Bronchial epithelial cell (primary cell): Measurements from ENCODE around the gene ARHGEF19. TPM values are rescaled to one million over a fixed set of nuclear protein-coding genes. Genes with fewer than 3 reads are reported as not detected.
A peak's percentile ranks its signal among the peaks of the same experiment; 100 is the strongest.
"Not testable (repeated sequence)": the region's sequence is repeated elsewhere in the genome, so short reads cannot be mapped to it uniquely, and the experiment has no call there.

Experiments used
- DNase-seq: peaks from one replicate; pipeline ENCODE4 v3.0.0-alpha.2; 2010; ENCODE audit warnings: low read depth
- FAIRE-seq: peaks from 2 replicates; lab custom pipeline; 2011; peaks lifted over from hg19 to GRCh38; lab: Jason Lieb, UNC
- H3K27me3 ChIP-seq: 2 replicates; pipeline ENCODE4 v1.5.1; 2011; ENCODE audit warnings: low read length; ENCODE audit not compliant: control insufficient read depth, insufficient read depth
- H3K36me3 ChIP-seq: 2 replicates; pipeline ENCODE4 v1.5.1; 2011; ENCODE audit warnings: low read length; ENCODE audit not compliant: control insufficient read depth, insufficient read depth
- H3K4me3 ChIP-seq: 2 replicates; pipeline ENCODE4 v1.5.1; 2011; ENCODE audit warnings: mild to moderate bottlenecking, low read depth, low read length, control low read depth
- CTCF ChIP-seq: IDR thresholded peaks from 2 replicates; pipeline ENCODE4 v1.5.1; 2011; ENCODE audit warnings: mild to moderate bottlenecking, moderate library complexity, low read length, control low read depth, inconsistent platforms; ENCODE audit not compliant: insufficient read depth, severe bottlenecking
- total RNA-seq: library from RNA; depleted of rRNA; stranded (reverse); fragments of >200 nt; gene quantifications from 2 replicates; pipeline ENCODE4 v1.2.1, GENCODE V29; 2014

The ARHGEF19 gene
- total RNA-seq, 1 donor from 2014 or later: 3.2 TPM

GRCh38 chr1:16215882-16216753 is 3.7 kb upstream of the ARHGEF19 start:
- no peaks in the 10 kb centered on the region for H3K36me3 ChIP-seq
- no peaks in the 10 kb centered on the region for H3K27me3 ChIP-seq
- TF ChIP-seq CTCF: no peak
- DNase-seq (peak; percentile 83), FAIRE-seq (no peak)
- peak overlapping the region; percentile 48 for H3K4me3 ChIP-seq

- not testable (repeated sequence) for H3K4me3 ChIP-seq, H3K36me3 ChIP-seq, FAIRE-seq, DNase-seq, H3K27me3 ChIP-seq
These were observed 2.8 kb upstream of the ARHGEF19 start for GRCh38 chr1:16215240-16215639.

GRCh38 chr1:16213544-16213943 is 1.1 kb upstream of the ARHGEF19 start:
- not testable (repeated sequence) for DNase-seq, H3K36me3 ChIP-seq, H3K4me3 ChIP-seq, FAIRE-seq, H3K27me3 ChIP-seq

- FAIRE-seq (no peak), DNase-seq (no peak)
- no peak for TF ChIP-seq CTCF
- H3K4me3 ChIP-seq: no peak overlapping the region
- no peaks in the 10 kb centered on the region for H3K27me3 ChIP-seq
- no peaks in the 10 kb centered on the region for H3K36me3 ChIP-seq
These were observed 561 bp upstream of the ARHGEF19 start for GRCh38 chr1:16213013-16213412.

- FAIRE-seq (no peak), DNase-seq (no peak)
- Histone ChIP-seq H3K36me3 (no peaks in the 10 kb centered on the region), H3K4me3 (peak overlapping the region; percentile 34), H3K27me3 (no peaks in the 10 kb centered on the region)
- no peak for TF ChIP-seq CTCF
These were observed 628 bp downstream of the ARHGEF19 start for GRCh38 chr1:16211824-16212223.

- Histone ChIP-seq H3K27me3 (no peaks in the 10 kb centered on the region), H3K4me3 (no peak overlapping the region), H3K36me3 (no peaks in the 10 kb centered on the region)
- no peak for TF ChIP-seq CTCF
- FAIRE-seq: no peak
- no peak for DNase-seq
These were observed 1.9 kb downstream of the ARHGEF19 start for GRCh38 chr1:16210581-16210980.

- no peak overlapping the region for H3K4me3 ChIP-seq
- FAIRE-seq: no peak
- no peak for DNase-seq
- TF ChIP-seq CTCF: no peak
- H3K27me3 ChIP-seq: no peaks in the 10 kb centered on the region
- H3K36me3 ChIP-seq: no peaks in the 10 kb centered on the region
These were observed 2.5 kb downstream of the ARHGEF19 start for GRCh38 chr1:16209847-16210407.
